Kidney epithelial cell (primary cell): ENCODE measurements around the gene ZMYND15. TPM values are rescaled to one million over a fixed set of nuclear protein-coding genes. Genes with fewer than 3 reads are reported as not detected.

ENCODE experiments used
- DNase-seq: peaks from one replicate; pipeline ENCODE4 v3.0.0-alpha.2; 2010; ENCODE audit warnings: low read depth
- H3K27me3 ChIP-seq: 2 replicates; pipeline ENCODE4 v1.6.0; 2011; ENCODE audit warnings: low read length; ENCODE audit not compliant: control insufficient read depth, insufficient read depth
- H3K36me3 ChIP-seq: 2 replicates; pipeline ENCODE4 v1.5.1; 2011; ENCODE audit warnings: low read length; ENCODE audit not compliant: control insufficient read depth, insufficient read depth
- H3K4me3 ChIP-seq: 2 replicates; pipeline ENCODE4 v1.5.1; 2011; ENCODE audit warnings: low read depth, mild to moderate bottlenecking, control low read depth, low read length
- total RNA-seq: library from RNA; depleted of rRNA; stranded (reverse); fragments of >200 nt; gene quantifications from 2 replicates; pipeline ENCODE4 v1.2.3, GENCODE V29; 2015
- TF ChIP-seq, protein P1 (sequence below): IDR thresholded peaks from 2 replicates; pipeline ENCODE4 v1.5.1; 2011; ENCODE audit warnings: mild to moderate bottlenecking, moderate library complexity, low read length, control low read depth, inconsistent platforms; ENCODE audit not compliant: insufficient read depth, poor library complexity, severe bottlenecking

The ZMYND15 gene
- total RNA-seq, 1 donor from 2014 or later, result 1.4 TPM

DNA sequence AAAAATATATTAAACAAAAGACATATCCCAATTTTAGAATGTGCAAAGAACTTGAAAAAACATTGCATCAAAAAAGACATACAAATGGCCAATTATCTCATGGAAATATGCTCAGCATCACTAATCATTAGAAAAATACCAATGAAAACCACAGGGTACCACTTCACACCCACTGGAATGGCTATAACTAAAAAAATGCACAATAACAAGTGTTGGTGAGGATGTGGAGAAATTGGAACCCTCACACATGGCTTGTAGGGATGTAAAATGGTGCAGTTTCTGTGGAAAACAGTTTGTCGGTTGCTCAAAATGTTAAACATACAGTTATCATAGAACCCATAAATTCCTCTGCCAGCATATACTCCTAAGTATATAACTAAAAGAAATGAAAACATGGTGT lies 55.5 kb downstream of the ZMYND15 start:
- H3K4me3 ChIP-seq, result no peak overlapping the region
- H3K27me3 ChIP-seq, result no peaks in the 10 kb centered on the region
- no peaks in the 10 kb centered on the region for H3K36me3 ChIP-seq
- TF ChIP-seq, protein P1, sequence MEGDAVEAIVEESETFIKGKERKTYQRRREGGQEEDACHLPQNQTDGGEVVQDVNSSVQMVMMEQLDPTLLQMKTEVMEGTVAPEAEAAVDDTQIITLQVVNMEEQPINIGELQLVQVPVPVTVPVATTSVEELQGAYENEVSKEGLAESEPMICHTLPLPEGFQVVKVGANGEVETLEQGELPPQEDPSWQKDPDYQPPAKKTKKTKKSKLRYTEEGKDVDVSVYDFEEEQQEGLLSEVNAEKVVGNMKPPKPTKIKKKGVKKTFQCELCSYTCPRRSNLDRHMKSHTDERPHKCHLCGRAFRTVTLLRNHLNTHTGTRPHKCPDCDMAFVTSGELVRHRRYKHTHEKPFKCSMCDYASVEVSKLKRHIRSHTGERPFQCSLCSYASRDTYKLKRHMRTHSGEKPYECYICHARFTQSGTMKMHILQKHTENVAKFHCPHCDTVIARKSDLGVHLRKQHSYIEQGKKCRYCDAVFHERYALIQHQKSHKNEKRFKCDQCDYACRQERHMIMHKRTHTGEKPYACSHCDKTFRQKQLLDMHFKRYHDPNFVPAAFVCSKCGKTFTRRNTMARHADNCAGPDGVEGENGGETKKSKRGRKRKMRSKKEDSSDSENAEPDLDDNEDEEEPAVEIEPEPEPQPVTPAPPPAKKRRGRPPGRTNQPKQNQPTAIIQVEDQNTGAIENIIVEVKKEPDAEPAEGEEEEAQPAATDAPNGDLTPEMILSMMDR, result no peak
- no peak for DNase-seq

Other genes with a start within 250 kb of the ZMYND15 start
- gene SPNS2, start 241.0 kb upstream of the ZMYND15 start, total RNA-seq, result 47.3 and 53.1 TPM in 2 replicates
- 92.0 and 103 TPM in 2 replicates for gene MYBBP1A, start 184.4 kb upstream of the ZMYND15 start, total RNA-seq
- 0.07 and 0.38 TPM in 2 replicates for gene GGT6, start 179.3 kb upstream of the ZMYND15 start, total RNA-seq
- gene SMTNL2, start 155.3 kb upstream of the ZMYND15 start, total RNA-seq, result 0.14 and 0.46 TPM in 2 replicates
- gene ALOX15, start 98.2 kb upstream of the ZMYND15 start, total RNA-seq, result not detected in 2 replicates
- gene PELP1, start 35.7 kb upstream of the ZMYND15 start, total RNA-seq, result 33.8 and 46.2 TPM in 2 replicates
- gene ARRB2, start 29.2 kb upstream of the ZMYND15 start, total RNA-seq, result 5.8 and 6.8 TPM in 2 replicates
- gene MED11, start 8.4 kb upstream of the ZMYND15 start, total RNA-seq, result 19.1 and 23.6 TPM in 2 replicates
- 96.1 and 106 TPM in 2 replicates for gene CXCL16, start 95 bp downstream of the ZMYND15 start, total RNA-seq
- gene TM4SF5, start 32.1 kb downstream of the ZMYND15 start, total RNA-seq, result not detected in 2 replicates
- gene VMO1, start 46.5 kb downstream of the ZMYND15 start, total RNA-seq, result not detected in 2 replicates
- not detected in 2 replicates for gene GLTPD2, start 49.1 kb downstream of the ZMYND15 start, total RNA-seq
- 208 and 257 TPM in 2 replicates for gene PSMB6, start 56.3 kb downstream of the ZMYND15 start, total RNA-seq
- gene PLD2, start 67.3 kb downstream of the ZMYND15 start, total RNA-seq, result 17.4 and 28.6 TPM in 2 replicates
- gene MINK1, start 93.5 kb downstream of the ZMYND15 start, total RNA-seq, result 36.1 and 38.3 TPM in 2 replicates
- 2.3 and 4.4 TPM in 2 replicates for gene C17orf107, start 159.7 kb downstream of the ZMYND15 start, total RNA-seq
- 2.0 and 2.7 TPM in 2 replicates for gene CHRNE, start 163.3 kb downstream of the ZMYND15 start, total RNA-seq
- gene GP1BA, start 192.4 kb downstream of the ZMYND15 start, total RNA-seq, result not detected in 2 replicates
- 37.2 and 44.7 TPM in 2 replicates for gene SLC25A11, start 200.2 kb downstream of the ZMYND15 start, total RNA-seq
- 44.1 and 66.0 TPM in 2 replicates for gene RNF167, start 200.4 kb downstream of the ZMYND15 start, total RNA-seq
- gene PFN1, start 208.7 kb downstream of the ZMYND15 start, total RNA-seq, result 1,484 and 2,015 TPM in 2 replicates
- 3.5 and 5.8 TPM in 2 replicates for gene ENO3, start 211.3 kb downstream of the ZMYND15 start, total RNA-seq
- 74.6 and 88.7 TPM in 2 replicates for gene SPAG7, start 228.0 kb downstream of the ZMYND15 start, total RNA-seq
- gene CAMTA2, start 247.8 kb downstream of the ZMYND15 start, total RNA-seq, result 47.7 and 50.7 TPM in 2 replicates